Osteocyte (in vitro differentiated cells): ENCODE measurements around the gene IKZF3. TPM values are rescaled to one million over a fixed set of nuclear protein-coding genes. Genes with fewer than 3 reads are reported as not detected.

Source experiments
- DNase-seq: peaks from one replicate; pipeline ENCODE4 v3.0.0; 2021; ENCODE audit warnings: mixed read lengths; ENCODE audit not compliant: unreplicated experiment; ENCODE audit errors: extremely low spot score
- H3K27ac Mint-ChIP-seq: one replicate; pipeline ENCODE4 v1.8.0; 2021; ENCODE audit warnings: mild to moderate bottlenecking, mixed read lengths; ENCODE audit not compliant: unreplicated experiment
- H3K27me3 Mint-ChIP-seq: one replicate; pipeline ENCODE4 v1.8.0; 2021; ENCODE audit warnings: mixed read lengths; ENCODE audit not compliant: unreplicated experiment
- H3K36me3 Mint-ChIP-seq: one replicate; pipeline ENCODE4 v1.8.0; 2021; ENCODE audit warnings: mixed read lengths; ENCODE audit not compliant: unreplicated experiment
- H3K4me1 Mint-ChIP-seq: one replicate; pipeline ENCODE4 v1.8.0; 2021; ENCODE audit warnings: mixed read lengths; ENCODE audit not compliant: unreplicated experiment
- H3K4me3 Mint-ChIP-seq: one replicate; pipeline ENCODE4 v1.8.0; 2021; ENCODE audit warnings: mild to moderate bottlenecking, moderate library complexity, mixed read lengths; ENCODE audit not compliant: unreplicated experiment
- H3K9me3 Mint-ChIP-seq: one replicate; pipeline ENCODE4 v1.8.0; 2021; ENCODE audit warnings: mixed read lengths; ENCODE audit not compliant: unreplicated experiment
- CTCF ChIP-seq: fragments of 200-600 bp; sonication (generic); IDR thresholded peaks from 2 replicates; pipeline ENCODE4 v1.5.0; 2021; ENCODE audit warnings: antibody characterized with exemption, mild to moderate bottlenecking, moderate library complexity
- total RNA-seq: library from RNA; stranded (reverse); gene quantifications from 2 replicates; pipeline ENCODE4 v1.2.1, GENCODE V29; 2021

Gene IKZF3
- total RNA-seq, 1 donor from 2014 or later: not detected

GRCh38 chr17:39722965-39723848 is 140.9 kb downstream of the IKZF3 start:
- no peak for TF ChIP-seq CTCF
- no peaks in the 10 kb centered on the region for H3K4me1 Mint-ChIP-seq
- no peak overlapping the region for H3K4me3 Mint-ChIP-seq
- no peak overlapping the region for H3K27ac Mint-ChIP-seq
- no peaks in the 10 kb centered on the region for H3K9me3 Mint-ChIP-seq
- H3K27me3 Mint-ChIP-seq: no peaks in the 10 kb centered on the region
- H3K36me3 Mint-ChIP-seq: peaks cover 27% of the 10 kb centered on the region
- DNase-seq: no peak

- Mint-ChIP-seq H3K36me3 (peaks cover 31% of the 10 kb centered on the region), H3K27me3 (no peaks in the 10 kb centered on the region), H3K4me1 (no peaks in the 10 kb centered on the region), H3K27ac (no peak overlapping the region), H3K9me3 (no peaks in the 10 kb centered on the region), H3K4me3 (no peak overlapping the region)
- no peak for TF ChIP-seq CTCF
- no peak for DNase-seq
Observed at GRCh38 chr17:39722104-39722503, 142.0 kb downstream of the IKZF3 start.

GRCh38 chr17:39719563-39720355 is 144.4 kb downstream of the IKZF3 start:
- Mint-ChIP-seq H3K36me3 (peaks cover 20% of the 10 kb centered on the region), H3K9me3 (no peaks in the 10 kb centered on the region), H3K27me3 (no peaks in the 10 kb centered on the region), H3K4me3 (no peak overlapping the region), H3K27ac (no peak overlapping the region), H3K4me1 (no peaks in the 10 kb centered on the region)
- DNase-seq: no peak
- TF ChIP-seq CTCF: no peak

GRCh38 chr17:39717660-39718059 is 146.5 kb downstream of the IKZF3 start:
- Mint-ChIP-seq H3K27me3 (no peaks in the 10 kb centered on the region), H3K27ac (no peak overlapping the region), H3K4me3 (no peak overlapping the region), H3K9me3 (no peaks in the 10 kb centered on the region), H3K36me3 (peaks cover 22% of the 10 kb centered on the region), H3K4me1 (no peaks in the 10 kb centered on the region)
- DNase-seq: no peak
- TF ChIP-seq CTCF: no peak
